Duodenal mucosa (tissue), 2 donors: ENCODE data around the gene HEXA.
"Not testable (repeated sequence)": the region's sequence is repeated elsewhere in the genome, so short reads cannot be mapped to it uniquely, and the experiment has no call there.

Source experiments
- H3K27ac ChIP-seq: one replicate; pipeline ENCODE4 v1.7.0; 2013; ENCODE audit warnings: low read depth, low read length
- H3K27me3 ChIP-seq, 2 donors: one replicate each; pipeline ENCODE4 v1.7.0; 2013; ENCODE audit warnings: low read length in 2 of 2, control low read depth in 1 of 2; ENCODE audit not compliant: insufficient read depth in 2 of 2, control insufficient read depth in 1 of 2
- H3K36me3 ChIP-seq, 2 donors: one replicate each; pipeline ENCODE4 v1.7.0; 2013; ENCODE audit warnings: low read length in 2 of 2, control low read depth in 1 of 2; ENCODE audit not compliant: insufficient read depth in 2 of 2, control insufficient read depth in 1 of 2
- H3K4me1 ChIP-seq, 2 donors: one replicate each; pipeline ENCODE4 v1.7.0; 2013; ENCODE audit warnings: low read length in 2 of 2, control low read depth in 1 of 2; ENCODE audit not compliant: insufficient read depth in 2 of 2, control insufficient read depth in 1 of 2
- H3K4me3 ChIP-seq, 2 donors: one replicate each; pipeline ENCODE4 v1.7.0; 2013; ENCODE audit warnings: low read length in 2 of 2, low read depth in 1 of 2
- H3K9ac ChIP-seq, 2 donors: one replicate each; pipeline ENCODE4 v1.7.0; 2013; ENCODE audit warnings: low read length in 2 of 2, low read depth in 1 of 2
- H3K9me3 ChIP-seq, 2 donors: one replicate each; pipeline ENCODE4 v1.7.0; 2013; ENCODE audit warnings: low read length in 2 of 2, control low read depth in 1 of 2; ENCODE audit not compliant: control insufficient read depth in 1 of 2

HEXA gene

GRCh38 chr15:72404841-72405240 lies 29.0 kb upstream of the HEXA start:
- no peaks in the 10 kb centered on the region for H3K9me3 ChIP-seq
- H3K4me1 ChIP-seq = no peaks in the 10 kb centered on the region
- H3K27me3 ChIP-seq = peaks cover 2 to 5% of the 10 kb centered on the region in 2 donors
- H3K9ac ChIP-seq = no peak overlapping the region
- H3K4me3 ChIP-seq = no peak overlapping the region
- H3K27ac ChIP-seq = no peak overlapping the region
- no peaks in the 10 kb centered on the region for H3K36me3 ChIP-seq

- Histone ChIP-seq H3K36me3 (no peaks in the 10 kb centered on the region), H3K4me1 (no peaks in the 10 kb centered on the region), H3K9me3 (no peaks in the 10 kb centered on the region), H3K9ac (no peak overlapping the region), H3K4me3 (no peak overlapping the region), H3K27me3 (peaks cover 2 to 5% of the 10 kb centered on the region in 2 donors), H3K27ac (no peak overlapping the region)
Observed at GRCh38 chr15:72404356-72404755, 28.5 kb upstream of the HEXA start.

GRCh38 chr15:72402726-72403125 lies 26.9 kb upstream of the HEXA start:
- Histone ChIP-seq H3K4me1 (peaks cover 12 to 13% of the 10 kb centered on the region in 2 donors), H3K4me3 (no peak overlapping the region), H3K27me3 (peaks cover 2 to 5% of the 10 kb centered on the region in 2 donors), H3K36me3 (no peaks in the 10 kb centered on the region), H3K27ac (no peak overlapping the region), H3K9me3 (no peaks in the 10 kb centered on the region), H3K9ac (no peak overlapping the region)

- Histone ChIP-seq H3K9me3 (no peaks in the 10 kb centered on the region), H3K4me1 (peaks cover 12 to 13% of the 10 kb centered on the region in 2 donors), H3K4me3 (peak overlapping the region in 1 of 2 donors; percentile 43), H3K27me3 (no peaks in the 10 kb centered on the region), H3K36me3 (no peaks in the 10 kb centered on the region), H3K9ac (no peak overlapping the region), H3K27ac (no peak overlapping the region)
Observed at GRCh38 chr15:72398648-72399047, 22.8 kb upstream of the HEXA start.

GRCh38 chr15:72397796-72398588 lies 22.2 kb upstream of the HEXA start, which contains the start of gene TMEM202:
TMEM202 (plus strand) TSS chr15:72398305; CDS start chr15:72398327, 22 bp downstream.
- H3K36me3 ChIP-seq = no peaks in the 10 kb centered on the region

GRCh38 chr15:72396331-72396730 lies 20.5 kb upstream of the HEXA start:
- H3K36me3 ChIP-seq, H3K27ac ChIP-seq, H3K9ac ChIP-seq, H3K27me3 ChIP-seq, H3K4me3 ChIP-seq, H3K9me3 ChIP-seq: not testable (repeated sequence)
- peaks cover 12 to 13% of the 10 kb centered on the region in 2 donors for H3K4me1 ChIP-seq

More at GRCh38 chr15:72397796-72398588, 22.2 kb upstream of the HEXA start, which contains the start of gene TMEM202:
- Histone ChIP-seq H3K4me1 (peaks cover 12 to 13% of the 10 kb centered on the region in 2 donors), H3K4me3 (peak within 1 kb of the TSS in 1 of 2 donors; percentile 43), H3K9me3 (no peaks in the 10 kb centered on the region), H3K27ac (no peak within 1 kb of the TSS), H3K27me3 (no peaks in the 10 kb centered on the region), H3K9ac (no peak within 1 kb of the TSS)

- H3K36me3 ChIP-seq = no peaks in the 10 kb centered on the region
- no peaks in the 10 kb centered on the region for H3K27me3 ChIP-seq
- H3K4me3 ChIP-seq = no peak overlapping the region
- peaks cover 0 to 8% of the 10 kb centered on the region in 2 donors for H3K4me1 ChIP-seq
- no peak overlapping the region for H3K9ac ChIP-seq
- H3K27ac ChIP-seq = no peak overlapping the region
- H3K9me3 ChIP-seq = no peaks in the 10 kb centered on the region
Observed at GRCh38 chr15:72389231-72389630, 13.4 kb upstream of the HEXA start.

- Histone ChIP-seq H3K9ac (no peak overlapping the region), H3K36me3 (no peaks in the 10 kb centered on the region), H3K27me3 (no peaks in the 10 kb centered on the region), H3K27ac (no peak overlapping the region), H3K9me3 (no peaks in the 10 kb centered on the region), H3K4me3 (no peak overlapping the region), H3K4me1 (peaks cover 0 to 8% of the 10 kb centered on the region in 2 donors)
Observed at GRCh38 chr15:72387741-72388140, 11.9 kb upstream of the HEXA start.

GRCh38 chr15:72382146-72382545 lies 6.3 kb upstream of the HEXA start:
- H3K9me3 ChIP-seq = no peaks in the 10 kb centered on the region
- H3K9ac ChIP-seq = no peak overlapping the region
- no peak overlapping the region for H3K4me3 ChIP-seq
- no peak overlapping the region for H3K27ac ChIP-seq
- no peaks in the 10 kb centered on the region for H3K27me3 ChIP-seq
- H3K4me1 ChIP-seq = peaks cover 4 to 7% of the 10 kb centered on the region in 2 donors
- H3K36me3 ChIP-seq = no peaks in the 10 kb centered on the region

GRCh38 chr15:72380743-72381142 lies 4.9 kb upstream of the HEXA start:
- H3K9ac ChIP-seq = no peak overlapping the region
- no peak overlapping the region for H3K27ac ChIP-seq
- H3K9me3 ChIP-seq = no peaks in the 10 kb centered on the region
- H3K27me3 ChIP-seq = no peaks in the 10 kb centered on the region
- no peaks in the 10 kb centered on the region for H3K36me3 ChIP-seq
- peaks cover 9 to 14% of the 10 kb centered on the region in 2 donors for H3K4me1 ChIP-seq
- H3K4me3 ChIP-seq = no peak overlapping the region
